SIG-M5 treated with dmso at 0.1 percent for 504 hours (cell line): ENCODE data around the gene CDH24.

Experiments
- DNase-seq: peaks from one replicate; lab custom pipeline; 2025; ENCODE audit not compliant: unreplicated experiment; lab: John Stamatoyannopoulos, UW

CDH24 gene

DNA sequence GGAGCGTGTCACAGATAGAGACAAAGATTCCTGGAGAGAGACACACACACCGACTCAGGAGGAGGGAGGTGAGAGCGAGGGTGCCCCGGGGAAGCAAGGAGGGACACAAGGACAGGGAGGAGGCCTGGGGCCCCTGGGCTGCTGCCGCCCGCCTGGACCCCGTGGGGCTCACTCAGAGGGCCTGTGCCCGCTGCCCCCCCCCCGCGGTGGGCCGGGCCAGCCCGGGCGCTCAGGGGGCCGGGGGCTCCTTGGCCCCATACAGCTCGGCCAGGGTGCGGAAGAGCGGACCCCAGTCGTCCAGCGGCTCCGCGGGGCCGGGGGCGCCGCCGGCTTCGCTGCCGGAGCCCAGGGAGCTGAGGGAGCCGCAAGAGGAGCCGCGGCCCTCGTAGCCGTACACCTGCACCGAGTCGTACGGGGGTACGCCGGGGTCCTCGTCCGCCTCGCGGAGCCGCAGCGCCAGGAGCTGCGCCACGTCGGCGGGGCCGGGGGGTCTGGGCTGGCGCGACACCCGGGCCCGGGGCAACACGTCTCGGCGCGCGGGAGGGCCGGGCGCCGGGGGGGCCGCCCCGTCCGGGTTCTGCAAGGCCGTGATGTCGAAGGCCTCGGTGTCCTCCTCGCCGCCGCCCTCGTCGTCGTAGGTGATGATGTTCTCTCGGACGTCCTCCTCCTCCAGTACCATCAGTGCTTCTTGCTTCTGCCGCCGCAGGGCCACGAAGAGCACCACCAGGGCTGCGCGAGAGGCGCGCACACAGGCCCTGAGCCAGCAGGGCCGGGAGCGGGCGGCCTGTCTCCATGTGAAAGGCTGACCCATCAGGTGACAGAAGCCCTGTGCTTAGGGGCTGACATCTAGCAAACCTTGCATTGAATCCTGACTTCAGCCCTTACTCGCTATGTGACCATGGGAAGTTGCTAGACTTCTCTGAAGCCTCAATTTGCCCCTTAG lies 9.3 kb downstream of the CDH24 start:
- DNase-seq = no peak

DNA sequence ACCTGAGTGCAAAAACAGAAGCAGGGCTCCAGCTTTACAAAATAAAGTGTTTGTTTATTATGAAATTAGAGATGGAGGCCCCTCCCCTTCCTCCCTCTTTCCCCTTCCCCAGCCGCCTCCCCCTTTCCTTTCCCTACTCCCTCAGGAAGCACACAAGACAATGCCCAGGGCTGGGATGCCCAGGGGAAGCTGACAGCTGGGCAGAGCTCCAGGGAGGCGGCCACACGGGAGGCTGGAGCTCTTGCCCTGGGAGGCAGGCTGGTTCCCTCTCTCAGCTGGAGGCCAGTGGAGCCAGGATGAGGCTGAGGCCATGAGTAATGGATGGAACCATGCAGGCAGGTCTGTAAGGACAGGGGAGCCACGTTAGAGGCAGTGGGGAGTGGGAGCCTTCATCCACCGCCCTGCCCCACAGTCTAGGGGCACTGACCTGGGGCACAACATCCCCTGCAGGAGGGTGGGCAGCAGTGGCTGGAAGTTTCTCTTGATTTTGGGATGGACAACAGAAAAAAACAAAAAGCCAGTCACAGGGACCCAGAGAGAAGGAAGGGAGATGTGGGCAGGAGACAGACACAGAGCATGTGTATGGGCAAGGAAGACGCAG lies 10.2 kb downstream of the CDH24 start:
- no peak for DNase-seq

- DNase-seq = no peak
These were observed 11.6 kb downstream of the CDH24 start for GRCh38 chr14:23045419-23046357.

GRCh38 chr14:23044840-23045239 lies 12.5 kb downstream of the CDH24 start:
- no peak for DNase-seq

GRCh38 chr14:23043754-23044153 lies 13.6 kb downstream of the CDH24 start:
- no peak for DNase-seq

DNA sequence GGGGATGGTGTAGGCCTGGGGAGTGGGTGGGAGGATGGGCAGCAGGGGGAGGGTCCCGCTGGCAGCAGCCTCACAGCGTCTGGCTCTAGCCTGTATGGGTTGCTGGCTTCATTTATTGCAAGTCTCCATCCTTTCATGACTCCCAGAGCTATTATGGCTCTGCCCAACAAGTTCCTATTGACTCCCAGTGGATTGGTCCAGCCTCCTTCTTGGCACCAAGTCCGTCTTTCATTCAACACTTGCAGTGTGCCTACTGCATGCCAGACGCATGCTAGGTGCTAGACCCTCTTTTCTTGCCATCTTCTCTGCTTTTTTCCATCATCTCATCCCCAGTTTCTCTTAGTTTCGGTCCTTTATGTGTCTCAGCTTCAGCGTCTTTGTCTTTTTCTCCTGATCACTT lies 14.2 kb downstream of the CDH24 start:
- no peak for DNase-seq

DNA sequence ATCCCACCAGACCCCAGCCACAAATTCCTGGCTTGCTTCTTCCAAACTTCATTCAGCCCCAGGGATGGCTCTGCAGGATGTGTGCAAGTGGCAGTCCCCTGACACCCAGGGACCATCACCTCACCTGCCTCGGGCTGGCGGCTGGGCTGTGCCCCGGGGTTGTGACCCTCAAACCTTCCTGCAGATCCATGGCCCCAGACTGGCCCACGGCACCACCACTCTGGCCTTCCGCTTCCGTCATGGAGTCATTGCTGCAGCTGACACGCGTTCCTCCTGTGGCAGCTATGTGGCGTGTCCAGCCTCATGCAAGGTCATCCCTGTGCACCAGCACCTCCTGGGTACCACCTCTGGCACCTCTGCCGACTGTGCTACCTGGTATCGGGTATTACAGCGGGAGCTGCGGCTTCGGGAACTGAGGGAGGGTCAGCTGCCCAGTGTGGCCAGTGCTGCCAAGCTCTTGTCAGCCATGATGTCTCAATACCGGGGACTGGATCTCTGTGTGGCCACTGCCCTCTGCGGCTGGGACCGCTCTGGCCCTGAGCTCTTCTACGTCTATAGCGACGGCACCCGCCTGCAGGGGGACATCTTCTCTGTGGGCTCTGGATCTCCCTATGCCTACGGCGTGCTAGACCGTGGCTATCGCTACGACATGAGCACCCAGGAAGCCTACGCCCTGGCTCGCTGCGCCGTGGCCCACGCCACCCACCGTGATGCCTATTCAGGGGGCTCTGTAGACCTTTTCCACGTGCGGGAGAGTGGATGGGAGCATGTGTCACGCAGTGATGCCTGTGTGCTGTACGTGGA lies 15.0 kb downstream of the CDH24 start, which contains the start of gene PSMB11:
Gene PSMB11, plus strand, starts transcription at position 51 of the 804 bp plus-strand sequence. Its CDS starts 14 bp downstream, at position 65.
- no peak for DNase-seq

GRCh38 chr14:23041729-23042128 lies 15.6 kb downstream of the CDH24 start:
- no peak for DNase-seq

- no peak for DNase-seq
These were observed 17.2 kb downstream of the CDH24 start for GRCh38 chr14:23040100-23040499.

DNA sequence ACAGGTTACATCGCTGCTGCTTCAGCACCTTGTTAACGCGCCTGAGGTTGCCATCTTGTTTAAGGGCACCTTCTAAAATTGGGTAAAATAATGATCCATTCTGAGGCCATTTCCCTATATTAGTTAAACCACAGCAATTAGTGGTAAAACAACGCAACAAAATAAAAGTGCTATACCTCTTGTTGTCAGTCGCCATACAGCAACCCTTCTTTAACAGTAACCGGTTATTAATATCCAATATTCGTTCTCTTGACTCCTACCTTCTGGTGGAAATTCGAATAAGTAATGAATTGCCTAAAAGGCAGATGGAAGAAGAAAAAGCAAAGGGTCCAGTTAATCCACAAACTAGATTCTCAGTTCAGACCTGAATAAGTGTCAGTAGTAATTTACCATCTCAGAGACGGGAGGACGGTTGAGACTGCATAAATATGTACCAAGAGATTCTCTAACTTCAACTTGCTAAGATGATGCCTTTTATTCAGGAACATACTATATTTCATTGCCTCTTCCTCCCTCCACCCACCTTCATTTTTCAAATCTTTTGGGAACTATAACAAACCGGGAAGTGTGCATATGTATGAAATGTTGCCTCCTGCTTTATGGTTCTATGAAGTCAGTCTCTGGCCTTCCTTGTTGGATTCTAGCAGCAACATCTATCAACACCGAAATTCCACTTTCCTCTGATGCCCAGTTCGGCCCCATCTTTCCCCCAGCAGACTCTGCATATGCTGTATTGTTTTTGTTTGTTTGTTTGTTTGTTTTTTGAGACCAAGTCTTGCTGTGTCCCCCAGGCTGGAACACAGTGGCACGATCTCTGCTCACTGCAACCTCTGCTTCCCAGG lies 21.8 kb downstream of the CDH24 start:
- DNase-seq = no peak

DNA sequence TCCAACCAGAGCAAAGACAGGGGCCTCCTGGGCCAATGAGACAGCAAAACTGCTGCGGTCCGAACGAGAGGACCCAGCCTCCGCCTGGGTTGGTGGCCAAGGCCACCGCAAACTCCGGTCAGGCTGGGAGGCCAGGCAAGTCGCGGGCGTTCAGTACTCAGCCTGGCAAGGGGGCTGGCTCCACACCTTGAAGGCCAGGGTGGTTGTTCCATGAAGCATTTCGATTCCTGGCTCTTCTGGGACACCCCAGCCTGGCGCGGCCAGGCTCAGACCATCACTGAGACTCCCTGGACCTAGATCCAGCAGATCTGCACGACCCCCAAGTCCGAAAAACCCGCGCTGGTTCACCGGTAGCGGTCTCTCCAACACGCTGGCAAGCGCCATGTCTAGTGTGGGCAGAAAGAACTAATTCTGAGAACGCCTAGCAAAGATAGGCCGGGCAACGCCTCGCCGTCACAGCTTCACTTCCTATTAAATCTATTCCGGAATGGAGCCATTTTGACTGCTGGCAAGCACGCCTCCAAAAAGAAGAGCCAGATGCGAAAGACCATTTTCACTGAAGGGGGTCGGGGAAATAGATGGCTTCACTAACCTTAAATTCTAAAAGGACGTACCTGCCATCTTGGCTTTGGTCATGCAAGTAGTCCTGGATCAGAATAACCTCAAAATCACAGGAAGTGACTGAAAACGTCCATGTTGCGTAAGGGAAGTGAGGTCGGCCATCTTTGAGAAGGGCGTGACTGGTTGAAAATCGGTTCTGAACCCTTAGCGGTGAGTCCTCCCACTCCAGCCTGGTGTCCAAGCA lies 22.6 kb downstream of the CDH24 start, which contains the start of gene PSMB5:
Gene PSMB5, minus strand, starts transcription at position 403 of the 805 bp plus-strand sequence. Its CDS starts 19 bp downstream, at position 384.
- no peak for DNase-seq

DNA sequence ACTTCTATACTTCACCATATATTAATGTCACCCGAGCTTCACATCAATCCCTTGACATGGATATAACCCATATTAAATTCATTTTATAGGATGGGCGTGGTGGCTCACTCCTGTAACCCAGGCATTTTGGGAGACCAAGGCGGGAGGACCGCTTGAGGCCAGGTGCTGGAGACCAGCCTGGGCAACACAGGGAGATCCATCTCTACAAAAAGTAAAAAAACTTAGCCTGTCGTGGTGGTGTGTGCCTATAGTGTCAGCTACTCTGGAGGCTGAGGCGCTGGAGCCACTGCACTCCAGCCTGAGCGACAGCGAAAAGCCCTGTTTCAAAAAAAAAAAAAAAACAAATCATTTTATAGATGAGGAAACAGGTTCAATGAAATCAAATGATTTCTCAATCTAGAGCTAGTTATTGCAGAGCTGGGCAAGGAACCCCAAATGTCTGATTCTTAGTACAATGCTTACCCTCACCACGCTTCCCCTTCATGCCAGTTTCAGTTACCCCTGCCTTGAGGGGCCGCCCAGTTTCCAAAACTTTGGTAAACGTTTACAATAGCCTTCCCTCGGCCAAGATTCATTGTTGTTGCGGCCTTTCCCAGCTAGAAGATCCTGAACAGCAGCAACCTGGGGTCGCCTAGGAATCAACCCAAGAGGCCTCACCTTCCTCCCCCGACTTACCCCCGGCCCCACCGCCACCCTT lies 23.4 kb downstream of the CDH24 start:
- no peak for DNase-seq

DNA sequence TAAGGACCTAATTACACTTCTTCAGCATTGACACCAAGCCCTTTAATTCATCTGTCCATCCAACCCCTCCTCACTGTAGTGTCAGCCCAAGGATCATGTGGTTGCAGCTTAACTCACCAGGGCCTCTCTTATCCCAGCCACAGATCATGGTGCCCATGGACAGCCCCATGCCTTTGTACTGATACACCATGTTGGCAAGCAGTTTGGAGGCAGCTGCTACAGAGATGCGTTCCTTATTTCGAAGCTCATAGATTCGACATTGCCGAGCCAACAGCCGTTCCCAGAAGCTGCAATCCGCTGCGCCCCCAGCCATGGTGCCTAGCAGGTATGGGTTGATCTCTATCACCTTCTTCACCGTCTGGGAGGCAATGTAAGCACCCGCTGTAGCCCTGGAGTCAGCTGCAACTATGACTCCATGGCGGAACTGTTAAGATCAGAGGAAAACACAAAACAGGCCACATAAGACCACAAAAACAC lies 24.0 kb downstream of the CDH24 start:
- no peak for DNase-seq

- DNase-seq = no peak
These were observed 26.4 kb downstream of the CDH24 start for GRCh38 chr14:23030936-23031335.

DNA sequence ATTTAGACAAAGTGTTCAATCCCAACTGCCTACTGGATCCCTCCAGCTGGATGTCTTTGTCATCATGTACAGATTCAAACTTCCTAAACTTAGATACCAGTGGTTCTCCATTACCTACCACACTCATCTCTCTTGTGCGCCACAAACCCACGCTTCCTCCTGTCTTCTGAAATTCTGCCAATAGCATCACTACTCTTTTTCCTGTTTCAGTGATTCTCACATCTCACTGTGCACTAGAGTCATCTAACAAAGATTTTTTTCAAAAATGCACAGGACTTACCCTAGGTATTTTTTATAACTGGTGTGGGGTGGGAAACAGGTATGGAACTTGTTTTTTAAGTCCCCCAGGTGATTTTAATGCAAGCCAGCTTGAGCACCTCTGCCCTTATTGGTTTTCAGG lies 28.5 kb downstream of the CDH24 start:
- DNase-seq = no peak

DNA sequence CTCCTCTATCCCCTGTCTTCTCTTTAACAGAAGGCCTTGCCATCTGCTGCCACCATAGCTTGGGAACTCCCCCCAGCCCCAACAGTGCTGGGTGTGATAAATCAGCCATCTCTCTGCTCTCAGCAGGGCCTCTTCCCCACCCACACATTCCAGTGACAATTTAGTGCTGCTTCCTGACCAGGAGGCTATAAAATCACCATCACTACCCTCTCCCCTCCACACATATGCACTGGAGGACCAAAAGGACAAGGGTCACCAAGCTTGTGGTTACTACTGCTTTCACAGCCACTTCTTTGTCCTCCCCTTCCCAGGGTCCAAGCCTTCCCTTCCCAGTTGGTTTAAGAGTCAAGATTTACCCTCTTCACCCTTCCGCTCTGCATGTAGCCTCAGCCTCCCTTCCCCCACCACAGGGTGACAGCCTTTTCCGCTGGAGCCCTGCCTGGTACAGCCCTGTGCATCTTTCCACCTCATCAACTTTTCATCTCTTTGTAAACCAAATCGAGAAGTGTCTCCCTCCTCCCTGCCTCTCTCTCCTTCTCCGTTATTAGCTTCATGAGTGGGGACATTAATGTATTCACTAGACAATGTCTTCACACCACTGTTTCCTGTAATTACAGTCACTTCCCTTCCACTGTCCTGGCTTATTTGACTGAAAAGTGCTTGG lies 32.0 kb downstream of the CDH24 start:
- no peak for DNase-seq

DNA sequence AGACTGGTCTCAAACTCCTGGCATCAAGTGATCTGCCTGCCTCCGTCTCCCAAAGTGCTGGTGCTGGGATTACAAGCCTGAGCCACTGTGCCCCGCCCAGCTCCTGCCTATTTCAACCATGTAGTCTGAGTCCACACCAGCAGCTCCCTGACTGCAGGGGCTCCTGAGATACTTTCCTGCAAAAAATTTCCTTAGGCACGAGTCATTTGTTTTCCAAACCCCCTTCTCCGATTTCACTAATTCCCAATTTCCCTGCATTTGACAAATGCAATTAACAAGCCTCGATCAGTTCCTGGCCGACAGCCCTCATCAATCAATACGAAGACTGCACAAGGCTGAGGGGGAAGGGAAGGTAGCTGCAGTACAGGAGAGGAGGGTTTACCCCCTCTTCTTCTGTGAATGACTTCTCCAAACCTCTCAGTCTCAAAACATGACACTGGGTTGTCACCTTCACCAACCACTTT lies 32.7 kb downstream of the CDH24 start:
- DNase-seq = no peak
